ENCODE measurements around the gene FAM174C. TPM values are rescaled to one million over a fixed set of nuclear protein-coding genes. Genes with fewer than 3 reads are reported as not detected.
A peak's percentile ranks its signal among the peaks of the same experiment; 100 is the strongest.

The FAM174C gene
- polyA plus RNA-seq, 1 of the 3 experiments (the other 2 are of a cell fraction): 78.0 TPM

- Histone ChIP-seq H3K9ac (peak overlapping the region; percentile 91), H3K4me2 (peak overlapping the region; percentile 98), H3K36me3 (replicated peaks in 1 of 2; ENCODE audit: control insufficient read depth in 1 of 2, insufficient read depth in 2 of 2, low read length in 1 of 2) (peaks cover 40 to 47% of the 10 kb centered on the region in 2 experiments), H3K4me1 (ENCODE audit: control insufficient read depth in 1 of 2, insufficient read depth in 2 of 2, low read depth in 1 of 2, low read length in 1 of 2) (peaks cover 47 to 68% of the 10 kb centered on the region in 2 experiments; a peak in 3 of 4 replicates), H3K9me2 (no peaks in the 10 kb centered on the region), H3K27me3 (ENCODE audit: insufficient read depth) (no peaks in the 10 kb centered on the region), H2AFZ (ENCODE audit: low read depth) (no peak overlapping the region), H3K9me3 (no peaks in the 10 kb centered on the region), H4K20me1 (ENCODE audit: insufficient read depth) (peaks cover 50% of the 10 kb centered on the region), H3K79me2 (ENCODE audit: insufficient read depth) (peaks cover 56% of the 10 kb centered on the region), H3K27ac (ENCODE audit: low read depth in 2 of 2, low read length in 1 of 2) (peak overlapping the region; percentile 91 to 98), H3F3A (replicated peaks; ENCODE audit: insufficient read depth) (peaks cover 63% of the 10 kb centered on the region), H3K4me3 (ENCODE audit: low read depth in 2 of 2, low read length in 1 of 2) (peak overlapping the region; percentile 78 to 86)
- WGBS (ENCODE audit: low lambda C conversion rate): 0% methylated on average over 13 of the region's 64 CpGs
- ChIA-PET POLR2A (interaction anchor here (0.6 to 1.7 kb wide), 27 partner anchors 10 to 268 kb away, joined by 3 to 110 read pairs (median 6); partner anchors contain the start of genes APC2, ATP5F1D, CBARP and EFNA2), CTCF (interaction anchor here (0.6 to 18.6 kb wide), 10 partner anchors 9 to 431 kb away, joined by 3 to 594 read pairs (median 4); partner anchors contain the start of gene ATP5F1D)
- DNase-seq: peak; percentile 92
- TF ChIP-seq, protein P1, sequence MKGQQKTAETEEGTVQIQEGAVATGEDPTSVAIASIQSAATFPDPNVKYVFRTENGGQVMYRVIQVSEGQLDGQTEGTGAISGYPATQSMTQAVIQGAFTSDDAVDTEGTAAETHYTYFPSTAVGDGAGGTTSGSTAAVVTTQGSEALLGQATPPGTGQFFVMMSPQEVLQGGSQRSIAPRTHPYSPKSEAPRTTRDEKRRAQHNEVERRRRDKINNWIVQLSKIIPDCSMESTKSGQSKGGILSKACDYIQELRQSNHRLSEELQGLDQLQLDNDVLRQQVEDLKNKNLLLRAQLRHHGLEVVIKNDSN (IDR thresholded peaks at IDR 0.05; ENCODE audit: borderline replicate concordance, low read depth): peak; percentile 71; the same call in 1 of the 2 replicates
- TF ChIP-seq TEAD4 (IDR thresholded peaks at IDR 0.05; ENCODE audit: borderline replicate concordance, insufficient read depth): peak; percentile 89; the same call in 1 of the 2 replicates
- no peak for TF ChIP-seq CTCF (IDR thresholded peaks at IDR 0.05)
- peak; percentile 17; the same call in 1 of the 2 replicates for TF ChIP-seq ELF1 (IDR thresholded peaks at IDR 0.05)
- TF ChIP-seq EZH2phosphoT487 (IDR thresholded peaks at IDR 0.05; ENCODE audit: borderline replicate concordance, low read depth): no peak
- peak; percentile 87 for TF ChIP-seq MXI1 (IDR thresholded peaks at IDR 0.05; ENCODE audit: low read depth, low read length)
- peak; percentile 59 for TF ChIP-seq NFIC (IDR thresholded peaks at IDR 0.05; ENCODE audit: borderline replicate concordance)
- TF ChIP-seq POLR2AphosphoS5 (IDR thresholded peaks at IDR 0.05; ENCODE audit: low read depth, low read length): peak; percentile 21; the same call in 1 of the 2 replicates
- no peak for TF ChIP-seq REST (IDR thresholded peaks at IDR 0.05; ENCODE audit: low read depth, low read length)
- TF ChIP-seq EP300 (IDR thresholded peaks at IDR 0.05; ENCODE audit: borderline replicate concordance in 1 of 2, low read depth in 1 of 2, low read length in 1 of 2): no peak
- TF ChIP-seq RCOR1 (IDR thresholded peaks at IDR 0.05; ENCODE audit: low read length): no peak; the same call in 1 of the 2 replicates
- TF ChIP-seq SMC3 (IDR thresholded peaks at IDR 0.05; ENCODE audit: low read depth, low read length): 0 out of 2 replicates have a peak, but pooled peaks have one; percentile 2
- peak; percentile 63 for TF ChIP-seq GABPA (IDR thresholded peaks at IDR 0.05; ENCODE audit: low read depth)
- no peak for TF ChIP-seq RXRA (IDR thresholded peaks at IDR 0.05; ENCODE audit: borderline replicate concordance, low read depth)
- TF ChIP-seq, protein P2, sequence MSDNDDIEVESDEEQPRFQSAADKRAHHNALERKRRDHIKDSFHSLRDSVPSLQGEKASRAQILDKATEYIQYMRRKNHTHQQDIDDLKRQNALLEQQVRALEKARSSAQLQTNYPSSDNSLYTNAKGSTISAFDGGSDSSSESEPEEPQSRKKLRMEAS (IDR thresholded peaks at IDR 0.05; ENCODE audit: low read depth): peak; percentile 76
- TF ChIP-seq TAF1 (IDR thresholded peaks at IDR 0.05; ENCODE audit: borderline replicate concordance, low read depth, low read length): no peak
- no peak for TF ChIP-seq MEF2A (IDR thresholded peaks at IDR 0.05; ENCODE audit: borderline replicate concordance, low read depth)
- no peak for TF ChIP-seq RFX5 (IDR thresholded peaks at IDR 0.05; ENCODE audit: low read length)
- no peak for TF ChIP-seq JUND (IDR thresholded peaks at IDR 0.05)
- TF ChIP-seq ZBTB33 (IDR thresholded peaks at IDR 0.05; ENCODE audit: borderline replicate concordance, low read depth): no peak
- peak; percentile 28; the same call in 1 of the 2 replicates for TF ChIP-seq SIN3A (IDR thresholded peaks at IDR 0.05; ENCODE audit: borderline replicate concordance, low read depth, low read length)
- TF ChIP-seq CHD2 (IDR thresholded peaks at IDR 0.05; ENCODE audit: low read length, partially characterized antibody): no peak
- peak; percentile 93 for TF ChIP-seq NRF1 (IDR thresholded peaks at IDR 0.05; ENCODE audit: low read depth, low read length)
- TF ChIP-seq RAD21 (IDR thresholded peaks at IDR 0.05; ENCODE audit: low read length): peak; percentile 20
These were observed 5.7 kb upstream of the FAM174C start for GRCh38 chr19:1269478-1270212.

All from SK-N-SH (cell line).